ENCODE data around the gene ELK3. TPM values are rescaled to one million over a fixed set of nuclear protein-coding genes. Genes with fewer than 3 reads are reported as not detected.

Gene ELK3
- total RNA-seq, 1 donor from 2014 or later = 49.3 TPM

DNA sequence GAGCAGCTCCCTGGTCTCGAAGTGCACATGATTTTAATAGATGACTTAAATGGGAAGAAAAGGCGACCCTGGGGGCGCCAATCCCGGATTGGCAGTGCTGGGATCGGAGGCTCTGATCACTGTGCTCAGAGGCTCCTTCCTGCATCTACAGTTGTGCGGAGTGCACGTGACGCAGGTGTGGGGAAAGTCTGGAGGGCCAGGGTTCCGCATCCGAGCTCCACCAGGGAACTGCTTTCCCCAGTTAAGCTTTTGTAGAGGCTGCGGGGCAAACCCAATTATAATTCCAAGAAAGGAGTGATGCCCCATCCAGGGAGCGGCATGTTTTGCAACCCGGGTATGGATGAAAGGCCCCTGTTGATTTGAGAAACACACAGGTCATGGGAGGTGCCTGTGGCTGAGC lies 36.5 kb downstream of the ELK3 start:
- DNase-seq (ENCODE audit: extremely low spot score, unreplicated experiment) = no peak
- no peak overlapping the region for H3K27ac Mint-ChIP-seq (ENCODE audit: unreplicated experiment)
- H3K9me3 Mint-ChIP-seq (ENCODE audit: unreplicated experiment) = no peaks in the 10 kb centered on the region
- peaks cover 17% of the 10 kb centered on the region for H3K36me3 Mint-ChIP-seq (ENCODE audit: unreplicated experiment)
- peaks cover 13% of the 10 kb centered on the region for H3K4me1 Mint-ChIP-seq (ENCODE audit: unreplicated experiment)
- H3K4me3 Mint-ChIP-seq (ENCODE audit: unreplicated experiment) = no peak overlapping the region
- H3K27me3 Mint-ChIP-seq (ENCODE audit: unreplicated experiment) = no peaks in the 10 kb centered on the region
- TF ChIP-seq, protein P1, sequence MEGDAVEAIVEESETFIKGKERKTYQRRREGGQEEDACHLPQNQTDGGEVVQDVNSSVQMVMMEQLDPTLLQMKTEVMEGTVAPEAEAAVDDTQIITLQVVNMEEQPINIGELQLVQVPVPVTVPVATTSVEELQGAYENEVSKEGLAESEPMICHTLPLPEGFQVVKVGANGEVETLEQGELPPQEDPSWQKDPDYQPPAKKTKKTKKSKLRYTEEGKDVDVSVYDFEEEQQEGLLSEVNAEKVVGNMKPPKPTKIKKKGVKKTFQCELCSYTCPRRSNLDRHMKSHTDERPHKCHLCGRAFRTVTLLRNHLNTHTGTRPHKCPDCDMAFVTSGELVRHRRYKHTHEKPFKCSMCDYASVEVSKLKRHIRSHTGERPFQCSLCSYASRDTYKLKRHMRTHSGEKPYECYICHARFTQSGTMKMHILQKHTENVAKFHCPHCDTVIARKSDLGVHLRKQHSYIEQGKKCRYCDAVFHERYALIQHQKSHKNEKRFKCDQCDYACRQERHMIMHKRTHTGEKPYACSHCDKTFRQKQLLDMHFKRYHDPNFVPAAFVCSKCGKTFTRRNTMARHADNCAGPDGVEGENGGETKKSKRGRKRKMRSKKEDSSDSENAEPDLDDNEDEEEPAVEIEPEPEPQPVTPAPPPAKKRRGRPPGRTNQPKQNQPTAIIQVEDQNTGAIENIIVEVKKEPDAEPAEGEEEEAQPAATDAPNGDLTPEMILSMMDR (IDR thresholded peaks at IDR 0.05) = no peak

DNA sequence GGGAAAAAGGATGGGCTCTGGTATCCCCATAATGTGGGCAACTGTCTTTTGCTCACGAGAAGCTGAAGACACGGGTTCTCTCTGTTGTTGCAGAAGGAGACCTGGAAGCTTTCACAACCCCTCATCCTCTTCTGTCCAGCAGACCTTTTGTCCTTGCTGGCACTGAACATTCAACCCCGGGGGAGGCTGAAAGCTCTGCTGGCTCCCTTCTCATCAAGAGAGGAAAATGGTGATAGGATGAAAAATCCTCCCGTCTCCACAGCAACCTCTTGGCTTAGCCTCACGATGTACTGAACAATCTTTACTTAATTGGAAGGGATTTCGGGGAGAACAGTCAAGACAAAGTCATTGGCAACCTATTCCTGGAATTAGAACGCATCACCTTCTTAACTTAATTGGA lies 39.0 kb downstream of the ELK3 start:
- no peaks in the 10 kb centered on the region for H3K27me3 Mint-ChIP-seq (ENCODE audit: unreplicated experiment)
- H3K36me3 Mint-ChIP-seq (ENCODE audit: unreplicated experiment) = peaks cover 8% of the 10 kb centered on the region
- TF ChIP-seq, protein P1 (IDR thresholded peaks at IDR 0.05) = no peak
- DNase-seq (ENCODE audit: extremely low spot score, unreplicated experiment) = no peak
- H3K4me1 Mint-ChIP-seq (ENCODE audit: unreplicated experiment) = peaks cover 37% of the 10 kb centered on the region
- H3K9me3 Mint-ChIP-seq (ENCODE audit: unreplicated experiment) = no peaks in the 10 kb centered on the region
- no peak overlapping the region for H3K27ac Mint-ChIP-seq (ENCODE audit: unreplicated experiment)
- H3K4me3 Mint-ChIP-seq (ENCODE audit: unreplicated experiment) = no peak overlapping the region

DNA sequence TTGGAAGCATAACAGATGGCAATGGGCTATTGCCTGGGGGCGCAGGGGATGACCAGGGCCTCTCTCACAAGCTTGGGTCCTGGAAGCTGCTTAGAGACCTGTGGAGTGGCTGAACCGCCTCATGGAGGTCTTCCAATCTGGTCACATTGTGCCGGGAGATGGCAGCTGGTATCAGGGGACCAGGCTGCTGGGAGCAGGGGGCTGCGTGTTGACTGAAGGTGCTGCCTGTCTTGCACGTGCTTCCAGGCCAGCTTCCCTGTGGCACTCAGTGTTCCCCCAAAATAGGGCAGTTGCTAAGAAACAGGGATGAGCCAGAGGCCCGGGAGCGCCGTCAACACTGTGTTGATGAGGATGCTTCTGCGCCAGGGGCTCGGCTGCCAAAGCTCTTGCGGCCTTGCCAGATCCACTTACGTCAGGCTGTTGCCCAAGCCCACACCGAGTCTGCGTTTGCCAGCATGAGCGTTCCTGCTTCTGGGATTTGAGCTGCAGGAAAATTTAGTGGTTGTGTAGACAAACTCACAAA lies 39.8 kb downstream of the ELK3 start:
- Mint-ChIP-seq H3K36me3 (ENCODE audit: unreplicated experiment) (peaks cover 8% of the 10 kb centered on the region), H3K27me3 (ENCODE audit: unreplicated experiment) (no peaks in the 10 kb centered on the region), H3K4me3 (ENCODE audit: unreplicated experiment) (no peak overlapping the region), H3K4me1 (ENCODE audit: unreplicated experiment) (peaks cover 45% of the 10 kb centered on the region), H3K9me3 (ENCODE audit: unreplicated experiment) (no peaks in the 10 kb centered on the region), H3K27ac (ENCODE audit: unreplicated experiment) (no peak overlapping the region)
- TF ChIP-seq, protein P1 (IDR thresholded peaks at IDR 0.05) = no peak
- no peak for DNase-seq (ENCODE audit: extremely low spot score, unreplicated experiment)

DNA sequence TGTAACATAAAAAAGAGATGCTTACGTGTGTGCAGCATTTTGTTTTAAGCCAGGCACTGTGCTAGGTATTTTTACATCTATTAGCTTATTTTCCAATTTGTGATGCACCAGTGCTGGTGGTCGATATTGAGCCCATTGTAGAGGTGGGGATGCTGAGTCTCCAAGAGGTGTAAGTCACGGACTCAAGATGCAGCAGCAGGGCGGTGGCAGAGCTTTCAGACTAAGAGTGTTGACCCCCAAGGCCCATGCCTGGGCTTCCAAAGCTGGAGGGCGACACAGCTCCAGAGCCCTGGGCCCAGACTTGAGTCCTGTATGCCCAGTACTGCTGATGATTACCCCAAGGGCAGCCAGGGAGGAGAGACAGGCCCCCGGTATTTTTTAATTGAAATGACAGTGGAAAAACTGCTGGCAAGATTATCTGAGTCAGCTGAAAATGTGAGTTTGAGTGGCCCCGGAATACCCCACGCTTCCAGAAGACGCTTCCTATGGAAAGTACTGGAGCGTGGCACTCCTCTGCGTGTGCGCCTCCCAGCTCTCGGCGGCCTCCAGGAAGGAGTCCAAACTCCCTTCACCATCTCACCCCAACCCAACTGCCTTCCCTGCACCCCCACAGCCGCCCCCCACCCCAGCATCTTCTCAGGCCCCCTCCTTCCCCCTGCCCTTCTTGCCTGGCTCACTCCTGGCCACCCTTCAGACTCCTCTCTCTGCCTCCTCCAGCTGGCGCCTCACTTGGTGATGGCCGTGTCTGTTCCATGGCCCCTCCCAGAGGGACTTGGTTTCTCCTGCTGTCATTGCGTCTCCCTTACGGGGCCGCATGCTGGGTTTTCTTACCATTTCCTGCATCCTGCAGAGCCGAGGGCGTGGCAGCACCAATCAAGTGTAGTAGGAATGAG lies 40.7 kb downstream of the ELK3 start:
- TF ChIP-seq, protein P1 (IDR thresholded peaks at IDR 0.05) = no peak
- peaks cover 8% of the 10 kb centered on the region for H3K36me3 Mint-ChIP-seq (ENCODE audit: unreplicated experiment)
- H3K27me3 Mint-ChIP-seq (ENCODE audit: unreplicated experiment) = no peaks in the 10 kb centered on the region
- DNase-seq (ENCODE audit: extremely low spot score, unreplicated experiment) = no peak
- H3K4me1 Mint-ChIP-seq (ENCODE audit: unreplicated experiment) = peaks cover 52% of the 10 kb centered on the region
- H3K4me3 Mint-ChIP-seq (ENCODE audit: unreplicated experiment) = no peak overlapping the region
- H3K9me3 Mint-ChIP-seq (ENCODE audit: unreplicated experiment) = no peaks in the 10 kb centered on the region
- peak overlapping the region; percentile 66 for H3K27ac Mint-ChIP-seq (ENCODE audit: unreplicated experiment)

DNA sequence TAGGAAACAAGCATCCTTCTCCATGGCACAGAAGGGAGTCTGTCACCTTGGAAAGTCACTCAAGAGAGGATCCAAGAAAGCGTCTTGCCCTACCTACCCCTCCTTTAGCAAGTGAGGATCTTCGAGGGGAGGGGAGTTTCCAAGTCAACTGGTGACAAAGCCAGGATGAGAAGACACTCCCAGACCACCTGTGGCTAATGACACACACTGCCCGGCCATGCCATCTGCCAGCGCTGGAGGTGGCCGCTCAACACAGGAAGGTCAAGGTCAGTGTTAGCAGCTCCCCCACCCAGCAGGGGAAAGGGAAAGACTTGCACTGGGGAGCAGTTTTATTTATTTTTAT lies 41.3 kb downstream of the ELK3 start:
- Mint-ChIP-seq H3K4me1 (ENCODE audit: unreplicated experiment) (peaks cover 57% of the 10 kb centered on the region), H3K36me3 (ENCODE audit: unreplicated experiment) (peaks cover 8% of the 10 kb centered on the region), H3K27ac (ENCODE audit: unreplicated experiment) (peak overlapping the region; percentile 66), H3K27me3 (ENCODE audit: unreplicated experiment) (no peaks in the 10 kb centered on the region), H3K9me3 (ENCODE audit: unreplicated experiment) (no peaks in the 10 kb centered on the region), H3K4me3 (ENCODE audit: unreplicated experiment) (no peak overlapping the region)
- DNase-seq (ENCODE audit: extremely low spot score, unreplicated experiment) = no peak
- TF ChIP-seq, protein P1 (IDR thresholded peaks at IDR 0.05) = no peak

Data from osteocyte (in vitro differentiated cells).